IMR-90 (cell line): ENCODE results near the gene PTGES2. TPM values are rescaled to one million over a fixed set of nuclear protein-coding genes. Genes with fewer than 3 reads are reported as not detected.

Experiments
- ATAC-seq: fragments of 200-7000 bp; cut with Tn5 transposase; 2 replicates; pipeline ENCODE4 v1.9.1; 2020; ENCODE audit warnings: low read depth, mild to moderate bottlenecking, moderate library complexity
- BruUV-seq: library from RNA; stranded (reverse); fragments of 400-500 nt; replicated peaks from 2 replicates; lab custom pipeline; 2021; lab: Mats Ljungman, UMichigan
- CTCF ChIA-PET: fragments of 300-600 bp; formaldehyde crosslinking; extraction: SDS; loops from one replicate; lab custom pipeline; 2021; ENCODE audit warnings: antibody characterized with exemption; lab: Yijun Ruan, JAX
- POLR2A ChIA-PET: fragments of 300-600 bp; sonication (Branson Sonifier 250); formaldehyde crosslinking; loops from one replicate; lab custom pipeline; 2022; ENCODE audit warnings: antibody characterized with exemption; ENCODE audit not compliant: unreplicated experiment; lab: Charles Lee
- DNase-seq: peaks from one replicate; pipeline ENCODE4 v3.0.0; 2013
- H2AFZ ChIP-seq: replicated peaks from 2 replicates; pipeline ENCODE3; 2013; ENCODE audit warnings: low read length, mild to moderate bottlenecking; ENCODE audit not compliant: poor library complexity
- H2AK5ac ChIP-seq: 2 replicates; pipeline ENCODE4 v1.6.1; 2013; ENCODE audit warnings: low read depth, low read length, inconsistent platforms
- H2AK9ac ChIP-seq: replicated peaks from 2 replicates; pipeline ENCODE3; 2013; ENCODE audit warnings: mild to moderate bottlenecking, low read depth, low read length, moderate library complexity; ENCODE audit not compliant: poor library complexity
- H2BK120ac ChIP-seq: 2 replicates; pipeline ENCODE4 v1.6.1; 2013; ENCODE audit warnings: low read depth, low read length, inconsistent platforms
- H2BK15ac ChIP-seq: 3 replicates; pipeline ENCODE4 v1.6.1; 2013; ENCODE audit warnings: low read depth, low read length, inconsistent platforms
- H2BK20ac ChIP-seq: 2 replicates; pipeline ENCODE4 v1.6.1; 2013; ENCODE audit warnings: low read depth, mild to moderate bottlenecking, inconsistent platforms, low read length, moderate library complexity
- H2BK5ac ChIP-seq: 2 replicates; pipeline ENCODE4 v1.6.1; 2013; ENCODE audit warnings: mild to moderate bottlenecking, low read depth, low read length, inconsistent platforms; ENCODE audit not compliant: poor library complexity, severe bottlenecking
- H3K14ac ChIP-seq: replicated peaks from 2 replicates; pipeline ENCODE4 v1.6.1; 2013; ENCODE audit warnings: low read depth, low read length, inconsistent platforms
- H3K18ac ChIP-seq: 2 replicates; pipeline ENCODE4 v1.6.1; 2013; ENCODE audit warnings: low read depth, low read length, control low read depth
- H3K23ac ChIP-seq: 2 replicates; pipeline ENCODE4 v1.6.1; 2013; ENCODE audit warnings: low read depth, low read length, inconsistent platforms
- H3K27ac ChIP-seq: 2 replicates; pipeline ENCODE4 v1.5.1; 2013; ENCODE audit warnings: mild to moderate bottlenecking, control low read depth, low read length; ENCODE audit not compliant: insufficient read depth
- H3K27me3 ChIP-seq: 2 replicates; pipeline ENCODE4 v1.6.1; 2013; ENCODE audit warnings: low read length; ENCODE audit not compliant: control insufficient read depth, insufficient read depth
- H3K36me3 ChIP-seq: 2 replicates; pipeline ENCODE4 v1.6.1; 2013; ENCODE audit warnings: low read length, mixed read lengths; ENCODE audit not compliant: control insufficient read depth, insufficient read depth
- H3K4ac ChIP-seq: 2 replicates; pipeline ENCODE4 v1.6.1; 2013; ENCODE audit warnings: low read depth, low read length, inconsistent platforms
- H3K4me1 ChIP-seq: 2 replicates; pipeline ENCODE4 v1.6.1; 2013; ENCODE audit warnings: low read length, mixed read lengths; ENCODE audit not compliant: control insufficient read depth, insufficient read depth
- H3K4me2 ChIP-seq: 2 replicates; pipeline ENCODE4 v1.6.1; 2013; ENCODE audit warnings: low read depth, mild to moderate bottlenecking, control low read depth, low read length, moderate library complexity
- H3K4me3 ChIP-seq: 2 replicates; pipeline ENCODE4 v1.5.1; 2013; ENCODE audit warnings: low read depth, mild to moderate bottlenecking, control low read depth, low read length, moderate library complexity; ENCODE audit not compliant: insufficient read depth
- H3K56ac ChIP-seq: 2 replicates; pipeline ENCODE4 v1.6.1; 2013; ENCODE audit warnings: low read length, inconsistent platforms; ENCODE audit not compliant: insufficient read depth; ENCODE audit errors: extremely low read depth
- H3K79me1 ChIP-seq, 2 experiments: 2 replicates each; pipeline ENCODE4 v1.6.1; 2013; ENCODE audit warnings: low read length in 2 of 2, inconsistent platforms in 1 of 2, low read depth in 1 of 2
- H3K9ac ChIP-seq: 2 replicates; pipeline ENCODE4 v1.6.1; 2013; ENCODE audit warnings: low read depth, low read length, control low read depth
- H3K9me1 ChIP-seq: 2 replicates; pipeline ENCODE4 v1.6.1; 2013; ENCODE audit warnings: low read length, inconsistent platforms; ENCODE audit not compliant: insufficient read depth
- H3K9me3 ChIP-seq: 2 replicates; pipeline ENCODE4 v1.6.1; 2013; ENCODE audit warnings: low read length; ENCODE audit not compliant: control insufficient read depth, insufficient read depth
- H4K20me1 ChIP-seq: 2 replicates; pipeline ENCODE4 v1.6.1; 2013; ENCODE audit warnings: low read length, inconsistent platforms; ENCODE audit not compliant: insufficient read depth
- H4K5ac ChIP-seq: 2 replicates; pipeline ENCODE4 v1.6.1; 2013; ENCODE audit warnings: mild to moderate bottlenecking, low read depth, low read length, control low read depth
- H4K8ac ChIP-seq, 2 experiments: 2 replicates each; pipeline ENCODE4 v1.6.1; 2013; ENCODE audit warnings: low read depth in 2 of 2, low read length in 2 of 2, control low read depth in 1 of 2, inconsistent platforms in 1 of 2
- H4K91ac ChIP-seq: 2 replicates; pipeline ENCODE4 v1.6.1; 2013; ENCODE audit warnings: low read depth, low read length, inconsistent platforms; ENCODE audit not compliant: insufficient read depth
- CEBPB ChIP-seq: IDR thresholded peaks from 2 replicates; pipeline ENCODE4 v1.6.1; 2012; ENCODE audit warnings: low read depth, low read length, improper control_type of control experiment
- FOS ChIP-seq: fragments of 150-350 bp; IDR thresholded peaks from 2 replicates; pipeline ENCODE4 v1.6.1; 2016; ENCODE audit warnings: low read depth, low read length
- MAFK ChIP-seq: IDR thresholded peaks from 2 replicates; pipeline ENCODE4 v1.6.1; 2012; ENCODE audit warnings: low read depth, low read length, improper control_type of control experiment
- WGBS, 2 experiments: methylation state at CpG; one replicate each; pipeline versions ENCODE4 v1.1.5 to v1.1.7; 2013; ENCODE audit warnings: missing lambda C conversion rate in 2 of 2; ENCODE audit not compliant: insufficient read length in 1 of 2; ENCODE audit errors: extremely low coverage in 2 of 2; 5-methylcytosine and 5-hydroxymethylcytosine counted together
- dilution Hi-C: fragments of 300-500 bp; cut with HindIII; formaldehyde crosslinking; loops from one replicate; pipeline ENCODE4 v1.14.3; 2018; ENCODE audit warnings: low sequenced_read_pairs; ENCODE audit not compliant: unreplicated experiment
- in situ Hi-C: fragments of 300-500 bp; cut with MboI; formaldehyde crosslinking; loops from 3 replicates; pipeline ENCODE4 v1.14.3; 2019; ENCODE audit warnings: low sequenced_read_pairs, inconsistent platforms, mixed read lengths
- intact Hi-C: fragments of 100-400 bp; cut with micrococcal nuclease; formaldehyde crosslinking; loops from 2 replicates; pipeline ENCODE4 v1.10.0; 2022
- polyA plus RNA-seq, 3 experiments: library from polyadenylated mRNA; depleted of rRNA; stranded (reverse); fragments of >200 nt; gene quantifications; 2 replicates each; pipeline ENCODE4 v1.2.3, GENCODE V29; 2012; ENCODE audit warnings: low replicate concordance in 1 of 3
- total RNA-seq: library from RNA; depleted of rRNA; stranded (reverse); fragments of >200 nt; gene quantifications from 2 replicates; pipeline ENCODE4 v1.2.3, GENCODE V29; 2012

PTGES2 gene
- total and polyA plus RNA-seq, 2 of the 4 experiments (the other 2 are of a cell fraction), result 100 to 107 TPM

DNA sequence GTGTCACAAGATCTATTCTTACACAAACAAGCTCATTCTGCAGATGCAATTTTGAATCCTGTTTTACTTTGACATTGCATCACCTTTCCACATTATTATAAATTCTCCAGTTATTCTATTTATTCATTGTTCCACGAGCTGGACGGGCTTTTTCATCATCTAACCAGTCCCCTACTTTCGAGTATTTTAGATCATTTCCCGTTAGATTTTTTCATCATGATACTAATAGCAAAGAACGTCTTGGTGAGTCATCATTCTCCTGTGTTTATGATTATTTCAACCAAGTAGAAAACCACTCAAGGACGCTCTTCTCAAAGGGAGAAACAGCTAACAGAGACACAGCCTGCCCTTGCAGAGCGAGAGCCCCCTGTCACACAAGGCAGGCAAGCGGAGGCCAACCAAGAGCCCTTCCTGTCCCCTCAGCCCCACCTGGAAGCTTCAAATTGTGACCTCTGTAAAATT, 47.6 kb upstream of the PTGES2 start:
- Histone ChIP-seq H3K18ac (peak overlapping the region; percentile 39), H3K4ac (peak overlapping the region; percentile 75; the same call in 1 of the 2 replicates), H3K23ac (no peak overlapping the region), H3K4me2 (peak overlapping the region; percentile 60), H4K8ac (peak overlapping the region in 1 of 2 experiments; percentile 26; a peak in 2 of 4 replicates), H2AFZ (no peak overlapping the region), H3K9me1 (peaks cover 18% of the 10 kb centered on the region), H3K79me1 (peaks cover 6 to 31% of the 10 kb centered on the region in 2 experiments; a peak in 3 of 4 replicates), H3K36me3 (peaks cover 43% of the 10 kb centered on the region), H3K9me3 (peaks cover 5% of the 10 kb centered on the region), H3K9ac (no peak overlapping the region), H2AK9ac (no peak overlapping the region), H2BK5ac (peak overlapping the region; percentile 59), H3K27me3 (no peaks in the 10 kb centered on the region), H3K4me3 (no peak overlapping the region), H4K91ac (peak overlapping the region; percentile 37; the same call in 1 of the 2 replicates), H2AK5ac (0 out of 2 replicates have a peak overlapping the region, but pooled peaks have one; percentile 1), H2BK15ac (no peak overlapping the region), H2BK120ac (peak overlapping the region; percentile 73; the same call in 1 of the 2 replicates), H4K5ac (peak overlapping the region; percentile 27; the same call in 1 of the 2 replicates), H4K20me1 (peaks cover 7% of the 10 kb centered on the region; the same call in 1 of the 2 replicates), H3K4me1 (peaks cover 14% of the 10 kb centered on the region), H3K27ac (peak overlapping the region; percentile 88), H2BK20ac (peak overlapping the region; percentile 20; the same call in 1 of the 2 replicates), H3K56ac (peak overlapping the region; percentile 76), H3K14ac (0 out of 2 replicates have a peak overlapping the region, but pooled peaks have one; percentile 35)
- dilution Hi-C loops, result no loop called here
- TF ChIP-seq MAFK (no peak), CEBPB (peak; percentile 85), FOS (peak; percentile 93)
- ChIA-PET POLR2A (interaction anchor here (0.6 kb wide), 1 partner anchor 62 kb away, joined by 3 read pairs; no protein-coding TSS in a partner anchor), CTCF (interaction anchor here (0.8 to 1.2 kb wide), 2 partner anchors 18 to 80 kb away, joined by 3 read pairs; no protein-coding TSS in a partner anchor)
- 0% methylated on average over 2 of the region's 8 CpGs; no CpG with 5 or more reads in 1 of the 2 experiments for WGBS, 2 experiments
- in situ Hi-C loops, result no loop called here
- intact Hi-C loops, result no loop called here
- ATAC-seq, result peak; percentile 88
- peak; percentile 88 for DNase-seq
- BruUV-seq, result no TSS peak
